Mesodermal cell (in vitro differentiated cells): ENCODE results near the gene MORN1.
A peak's percentile ranks its signal among the peaks of the same experiment; 100 is the strongest.

Experiments
- H3K27ac ChIP-seq: 2 replicates; pipeline ENCODE4 v1.7.0; 2013; ENCODE audit warnings: mild to moderate bottlenecking, low read depth, low read length, moderate library complexity; ENCODE audit not compliant: severe bottlenecking
- H3K36me3 ChIP-seq: 2 replicates; pipeline ENCODE4 v1.7.1; 2013; ENCODE audit warnings: mild to moderate bottlenecking, low read length, moderate library complexity; ENCODE audit not compliant: control insufficient read depth, insufficient read depth
- H3K4me1 ChIP-seq: one replicate; pipeline ENCODE4 v1.7.1; 2013; ENCODE audit warnings: mild to moderate bottlenecking, low read length; ENCODE audit not compliant: insufficient read depth, control insufficient read depth, poor library complexity, severe bottlenecking
- H3K4me3 ChIP-seq: 2 replicates; pipeline ENCODE4 v1.7.0; 2013; ENCODE audit warnings: low read length, control low read depth, mild to moderate bottlenecking; ENCODE audit not compliant: insufficient read depth, poor library complexity, severe bottlenecking; ENCODE audit errors: extremely low read depth
- H3K9me3 ChIP-seq: 2 replicates; pipeline ENCODE4 v1.7.1; 2013; ENCODE audit warnings: mild to moderate bottlenecking, low read length, moderate library complexity; ENCODE audit not compliant: control insufficient read depth
- WGBS, 2 experiments: methylation state at CpG; one replicate each; pipeline ENCODE4 v1.1.5; 2013; ENCODE audit warnings: missing lambda C conversion rate in 2 of 2; ENCODE audit not compliant: insufficient coverage in 2 of 2; 5-methylcytosine and 5-hydroxymethylcytosine counted together

The MORN1 gene

GRCh38 chr1:2422523-2422922, 31.2 kb upstream of the MORN1 start:
- WGBS, 2 experiments, result 87 to 90% methylated on average over 2 to 3 of the region's 4 CpGs
- H3K9me3 ChIP-seq, result peaks cover 7% of the 10 kb centered on the region
- H3K4me1 ChIP-seq, result no peaks in the 10 kb centered on the region
- H3K27ac ChIP-seq, result no peak overlapping the region
- no peaks in the 10 kb centered on the region for H3K36me3 ChIP-seq
- no peak overlapping the region for H3K4me3 ChIP-seq

GRCh38 chr1:2419416-2419815, 28.1 kb upstream of the MORN1 start:
- no peaks in the 10 kb centered on the region for H3K36me3 ChIP-seq
- no peak overlapping the region for H3K4me3 ChIP-seq
- peaks cover 6% of the 10 kb centered on the region for H3K4me1 ChIP-seq
- H3K9me3 ChIP-seq, result peaks cover 7% of the 10 kb centered on the region
- 78 to 86% methylated on average over 8 to 10 of the region's 16 CpGs for WGBS, 2 experiments
- H3K27ac ChIP-seq, result no peak overlapping the region

DNA sequence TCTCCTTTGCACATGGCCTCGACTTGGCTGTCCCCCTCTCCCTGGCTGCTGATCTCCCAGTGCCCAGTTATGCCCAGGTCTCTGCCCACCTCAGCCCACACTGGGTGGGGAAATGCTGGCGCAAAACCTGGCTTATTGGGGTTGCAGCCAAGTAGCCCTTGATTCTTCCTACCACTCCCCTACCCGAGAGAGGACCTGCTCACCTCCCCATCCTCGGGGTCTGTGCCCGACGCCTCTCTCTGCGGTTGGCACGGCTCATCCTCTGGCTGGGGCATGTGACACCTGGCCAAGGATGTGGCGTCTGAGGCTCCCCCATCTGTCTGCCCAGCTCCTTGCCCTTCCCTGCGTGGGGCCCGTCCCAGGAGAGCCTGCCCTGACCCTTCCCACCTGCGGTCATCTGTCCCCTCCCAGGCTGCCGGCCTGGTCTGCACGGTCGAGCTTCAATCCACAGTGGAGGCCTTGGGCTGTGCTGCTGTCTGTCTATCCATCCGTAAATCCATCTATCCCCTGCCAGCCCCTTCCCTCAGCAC, 27.5 kb upstream of the MORN1 start:
- H3K9me3 ChIP-seq, result peaks cover 7% of the 10 kb centered on the region
- no peak overlapping the region for H3K27ac ChIP-seq
- H3K4me3 ChIP-seq, result no peak overlapping the region
- H3K4me1 ChIP-seq, result peaks cover 10% of the 10 kb centered on the region
- WGBS, 2 experiments, result 81 to 85% methylated on average over 12 to 13 of the region's 16 CpGs
- H3K36me3 ChIP-seq, result no peaks in the 10 kb centered on the region

DNA sequence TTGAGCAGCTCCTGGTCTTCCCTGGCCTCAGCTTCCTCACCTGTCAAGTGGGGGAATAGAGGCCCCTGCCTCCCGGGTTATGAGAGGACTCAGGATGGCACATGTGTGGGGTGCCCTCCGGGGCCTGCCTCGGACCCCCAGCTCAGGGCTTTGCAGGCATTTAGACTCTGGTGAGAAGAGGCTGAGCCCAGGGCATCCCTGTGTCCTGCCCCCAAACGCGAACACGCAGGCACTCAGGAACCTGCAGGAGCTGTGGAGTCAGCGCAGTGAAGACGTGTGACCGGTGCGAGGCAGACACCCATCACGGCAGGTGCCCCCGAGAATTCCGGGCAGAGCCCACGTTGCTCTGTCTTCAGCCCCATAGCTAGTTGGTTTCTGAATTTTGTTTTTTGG, 26.5 kb upstream of the MORN1 start:
- H3K27ac ChIP-seq, result no peak overlapping the region
- H3K4me3 ChIP-seq, result no peak overlapping the region
- peaks cover 4% of the 10 kb centered on the region for H3K9me3 ChIP-seq
- WGBS, 2 experiments, result 83 to 84% methylated on average over 14 of the region's 14 CpGs
- H3K4me1 ChIP-seq, result peaks cover 10% of the 10 kb centered on the region
- no peaks in the 10 kb centered on the region for H3K36me3 ChIP-seq

DNA sequence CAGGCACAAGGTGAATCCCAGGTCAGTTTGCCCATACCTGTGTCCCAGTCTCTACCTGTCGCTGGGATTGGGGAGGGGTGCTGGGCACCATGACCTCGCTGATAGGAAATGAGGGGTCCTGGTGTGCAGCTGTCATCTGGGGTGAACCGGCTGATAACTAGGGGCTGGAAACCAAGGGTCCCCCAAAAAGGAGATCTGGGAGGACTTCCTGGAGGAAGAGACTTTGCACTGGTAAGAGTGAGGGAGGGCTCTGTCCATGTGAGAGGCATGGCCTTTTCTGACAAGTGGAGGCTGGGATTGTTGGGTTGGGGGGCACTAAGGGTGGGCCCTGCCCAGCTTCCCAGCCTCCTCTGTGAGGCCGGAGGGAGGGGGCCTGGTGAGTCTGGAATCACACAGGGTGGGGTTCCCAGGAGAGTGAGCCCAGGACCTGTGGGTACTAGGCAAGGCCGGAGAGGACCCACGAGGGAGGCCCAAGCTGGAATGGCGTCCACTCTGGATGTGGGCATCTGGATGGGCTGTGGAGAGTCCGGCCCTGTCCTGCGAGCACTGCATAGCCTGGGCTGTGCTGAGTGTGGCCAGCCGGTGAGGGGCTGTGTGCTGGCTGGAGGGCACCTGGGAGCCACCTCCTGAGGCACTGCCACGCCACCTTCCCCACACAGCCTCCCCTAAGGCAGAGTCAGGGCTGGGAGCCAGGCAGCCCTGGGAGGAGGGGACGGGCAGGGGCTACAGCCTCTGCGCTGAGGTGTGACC, 25.9 kb upstream of the MORN1 start:
- Histone ChIP-seq H3K9me3 (no peaks in the 10 kb centered on the region), H3K4me3 (no peak overlapping the region), H3K27ac (no peak overlapping the region), H3K4me1 (peaks cover 10% of the 10 kb centered on the region), H3K36me3 (no peaks in the 10 kb centered on the region)
- WGBS, 2 experiments, result 86 to 96% methylated on average over 6 to 7 of the region's 13 CpGs

- peaks cover 10% of the 10 kb centered on the region for H3K4me1 ChIP-seq
- WGBS, 2 experiments, result 80 to 88% methylated on average over 8 to 12 of the region's 12 CpGs
- no peaks in the 10 kb centered on the region for H3K9me3 ChIP-seq
- no peak overlapping the region for H3K4me3 ChIP-seq
- no peaks in the 10 kb centered on the region for H3K36me3 ChIP-seq
- H3K27ac ChIP-seq, result no peak overlapping the region
Measured at GRCh38 chr1:2416403-2416802, 25.0 kb upstream of the MORN1 start.

GRCh38 chr1:2415801-2416208, 24.5 kb upstream of the MORN1 start:
- Histone ChIP-seq H3K36me3 (no peaks in the 10 kb centered on the region), H3K4me3 (no peak overlapping the region), H3K9me3 (no peaks in the 10 kb centered on the region), H3K4me1 (peaks cover 10% of the 10 kb centered on the region), H3K27ac (no peak overlapping the region)
- 81 to 92% methylated on average over 4 to 14 of the region's 19 CpGs for WGBS, 2 experiments

DNA sequence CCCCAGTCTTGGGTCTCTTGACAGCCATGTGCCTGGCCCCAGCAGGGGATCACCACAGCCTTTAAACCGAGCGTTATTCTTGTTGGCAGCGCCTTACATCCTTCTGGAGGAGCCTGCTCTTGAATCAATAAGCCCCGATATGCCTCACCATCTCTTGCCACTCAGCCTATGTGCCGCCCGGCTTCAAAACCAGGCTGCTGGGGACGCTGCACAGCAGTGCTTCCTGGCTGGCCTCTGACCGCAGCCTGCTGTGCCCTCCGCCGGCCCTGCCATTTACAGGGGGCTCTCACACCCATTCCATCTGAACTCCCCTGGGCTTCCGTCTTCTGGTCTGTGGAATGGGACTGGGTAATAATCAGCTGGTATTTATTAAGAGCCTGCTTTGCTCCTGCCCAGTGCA, 24.0 kb upstream of the MORN1 start:
- 81 to 83% methylated on average over 9 to 11 of the region's 11 CpGs for WGBS, 2 experiments
- Histone ChIP-seq H3K27ac (no peak overlapping the region), H3K9me3 (no peaks in the 10 kb centered on the region), H3K36me3 (peaks cover under 1% of the 10 kb centered on the region), H3K4me1 (peaks cover 10% of the 10 kb centered on the region), H3K4me3 (no peak overlapping the region)

DNA sequence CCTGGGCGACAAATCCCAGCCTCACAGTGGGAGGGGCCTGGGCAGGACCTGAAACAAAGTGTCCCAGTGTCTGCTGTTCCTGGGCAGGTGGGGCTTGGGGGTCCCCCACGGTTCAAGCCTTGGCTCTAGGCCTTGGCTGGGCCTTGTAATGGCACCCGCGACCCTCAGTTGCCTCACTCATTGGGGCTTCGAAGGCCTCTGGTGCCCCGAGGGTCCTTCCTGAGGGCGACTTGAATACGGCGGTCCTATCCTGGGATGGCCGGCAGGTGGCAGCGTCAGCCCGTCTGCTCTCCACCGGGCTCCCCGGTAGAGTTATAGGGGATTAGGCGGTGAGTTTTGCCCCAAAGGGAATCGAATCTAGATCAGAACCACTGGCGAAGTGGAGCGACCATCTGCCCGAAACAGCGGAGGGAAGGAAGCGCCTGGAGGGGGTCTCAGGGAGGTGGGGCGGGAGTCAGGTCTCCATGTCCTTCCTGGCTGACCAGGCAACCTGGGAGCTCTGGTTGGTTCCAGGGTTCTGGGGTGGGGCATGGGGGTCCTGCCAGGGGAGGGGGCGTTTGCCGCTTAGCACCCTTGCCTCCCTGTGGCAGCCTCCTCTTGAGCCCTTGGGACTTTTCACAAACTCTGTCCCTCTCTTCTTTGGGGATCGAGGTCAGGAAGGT, 23.1 kb upstream of the MORN1 start:
- Histone ChIP-seq H3K36me3 (peaks cover 7% of the 10 kb centered on the region), H3K27ac (no peak overlapping the region), H3K4me3 (no peak overlapping the region), H3K4me1 (peaks cover 10% of the 10 kb centered on the region), H3K9me3 (no peaks in the 10 kb centered on the region)
- WGBS, 2 experiments, result 3 to 7% methylated on average over 20 to 21 of the region's 25 CpGs

- no peak overlapping the region for H3K27ac ChIP-seq
- peaks cover 10% of the 10 kb centered on the region for H3K4me1 ChIP-seq
- H3K9me3 ChIP-seq, result no peaks in the 10 kb centered on the region
- H3K4me3 ChIP-seq, result peak overlapping the region; percentile 88
- H3K36me3 ChIP-seq, result peaks cover 15% of the 10 kb centered on the region
- WGBS, 2 experiments, result 60 to 66% methylated on average over 21 to 26 of the region's 28 CpGs
Measured at GRCh38 chr1:2413495-2414296, 22.3 kb upstream of the MORN1 start.
